HEK293 (cell line): ENCODE data around the gene ANKRD61.

Experiments
- CTCF ChIA-PET: fragments of 350-600 bp; formaldehyde crosslinking; extraction: SDS; loops from one replicate; lab custom pipeline; 2021; ENCODE audit warnings: antibody characterized with exemption; lab: Yijun Ruan, JAX
- POLR2A ChIA-PET: fragments of 300-600 bp; formaldehyde crosslinking; extraction: SDS; loops from one replicate; lab custom pipeline; 2020; ENCODE audit warnings: antibody characterized with exemption, inconsistent platforms; lab: Yijun Ruan, JAX
- H3K27ac ChIP-seq: fragments of 200-500 bp; sonication (Bioruptor generic); 2 replicates; pipeline ENCODE4 v1.5.1; 2014; ENCODE audit warnings: low read depth, low read length, control low read depth, inconsistent platforms; ENCODE audit errors: extremely low read depth
- H3K36me3 ChIP-seq, 2 experiments: fragments of 200-500 bp in 1 of 2; sonication (Bioruptor generic) in 1 of 2; 1 replicate in 1 of 2; 2 replicates in 1 of 2; pipeline ENCODE4 v1.5.1; 2014 to 2017; ENCODE audit warnings: inconsistent platforms in 2 of 2, low read length in 2 of 2; ENCODE audit not compliant: control insufficient read depth in 2 of 2, insufficient read depth in 1 of 2
- H3K4me1 ChIP-seq: fragments of 200-500 bp; sonication (Bioruptor generic); 2 replicates; pipeline ENCODE4 v1.5.1; 2014; ENCODE audit warnings: mild to moderate bottlenecking, low read length, inconsistent platforms; ENCODE audit not compliant: control insufficient read depth, insufficient read depth
- H3K4me3 ChIP-seq: 2 replicates; pipeline ENCODE4 v1.5.1; 2011; ENCODE audit warnings: low read depth, mild to moderate bottlenecking, control low read depth, low read length, moderate library complexity
- H3K9me3 ChIP-seq: fragments of 200-500 bp; sonication (Bioruptor generic); 2 replicates; pipeline ENCODE4 v1.5.1; 2014; ENCODE audit warnings: low read depth, low read length, inconsistent platforms; ENCODE audit not compliant: control insufficient read depth, insufficient read depth
- FEZF1 ChIP-seq: fragments of 450-650 bp; formaldehyde crosslinking; IDR thresholded peaks from 2 replicates; pipeline ENCODE4 v1.5.1; 2016; ENCODE audit warnings: missing biosample characterization, missing genetic modification characterization
- GFI1B ChIP-seq: fragments of 450-650 bp; formaldehyde crosslinking; IDR thresholded peaks from 2 replicates; pipeline ENCODE4 v1.5.1; 2016; ENCODE audit warnings: missing biosample characterization, missing genetic modification characterization
- GLIS1 ChIP-seq: fragments of 450-650 bp; formaldehyde crosslinking; IDR thresholded peaks from 2 replicates; pipeline ENCODE4 v1.5.1; 2016; ENCODE audit warnings: missing biosample characterization, missing genetic modification characterization
- GLIS2 ChIP-seq: fragments of 450-650 bp; formaldehyde crosslinking; IDR thresholded peaks from 2 replicates; pipeline ENCODE4 v1.5.1; 2016; ENCODE audit warnings: missing biosample characterization, missing genetic modification characterization
- IKZF3 ChIP-seq: fragments of 450-650 bp; IDR thresholded peaks from 2 replicates; pipeline ENCODE4 v1.5.0; 2018; ENCODE audit warnings: missing biosample characterization, mild to moderate bottlenecking, missing genetic modification characterization, moderate library complexity
- MEIS1 ChIP-seq: sonication (generic); formaldehyde crosslinking; IDR thresholded peaks from 2 replicates; pipeline ENCODE4 v1.8.1; 2022; ENCODE audit warnings: missing genetic modification reagents, mild to moderate bottlenecking, borderline replicate concordance
- MZF1 ChIP-seq: fragments of 450-650 bp; formaldehyde crosslinking; IDR thresholded peaks from 2 replicates; pipeline ENCODE4 v1.5.1; 2017; ENCODE audit warnings: missing biosample characterization, missing genetic modification characterization, borderline replicate concordance
- ZFP41 ChIP-seq: fragments of 450-650 bp; formaldehyde crosslinking; IDR thresholded peaks from 2 replicates; pipeline ENCODE4 v1.5.1; 2016; ENCODE audit warnings: missing biosample characterization, missing genetic modification characterization, borderline replicate concordance
- ZIC2 ChIP-seq: fragments of 450-650 bp; formaldehyde crosslinking; IDR thresholded peaks from 2 replicates; pipeline ENCODE4 v1.5.1; 2016; ENCODE audit warnings: missing biosample characterization, missing genetic modification characterization
- ZNF157 ChIP-seq: fragments of 450-650 bp; formaldehyde crosslinking; IDR thresholded peaks from 2 replicates; pipeline ENCODE4 v1.5.1; 2016; ENCODE audit warnings: missing biosample characterization, missing genetic modification characterization
- ZNF175 ChIP-seq: fragments of 450-650 bp; formaldehyde crosslinking; IDR thresholded peaks from 2 replicates; pipeline ENCODE4 v1.5.1; 2016; ENCODE audit warnings: missing biosample characterization, missing genetic modification characterization
- ZNF23 ChIP-seq: fragments of 450-650 bp; formaldehyde crosslinking; IDR thresholded peaks from 2 replicates; pipeline ENCODE4 v1.5.1; 2016; ENCODE audit warnings: missing biosample characterization, missing genetic modification characterization, borderline replicate concordance
- ZNF341 ChIP-seq: fragments of 450-650 bp; formaldehyde crosslinking; IDR thresholded peaks from 2 replicates; pipeline ENCODE4; 2016; ENCODE audit warnings: low read depth, missing biosample characterization, missing genetic modification characterization
- ZNF37A ChIP-seq: fragments of 450-650 bp; IDR thresholded peaks from 2 replicates; pipeline ENCODE4 v1.5.1; 2018; ENCODE audit warnings: missing biosample characterization, missing genetic modification characterization
- ZNF529 ChIP-seq: fragments of 450-650 bp; formaldehyde crosslinking; IDR thresholded peaks from 2 replicates; pipeline ENCODE4 v1.5.1; 2017; ENCODE audit warnings: missing genetic modification characterization, missing biosample characterization; ENCODE audit not compliant: insufficient replicate concordance
- ZNF610 ChIP-seq: fragments of 450-650 bp; formaldehyde crosslinking; IDR thresholded peaks from 2 replicates; pipeline ENCODE4 v1.5.1; 2016; ENCODE audit warnings: missing biosample characterization, missing genetic modification characterization, borderline replicate concordance
- ZNF791 ChIP-seq: fragments of 450-650 bp; formaldehyde crosslinking; IDR thresholded peaks from 2 replicates; pipeline ENCODE4 v1.5.1; 2016; ENCODE audit warnings: missing biosample characterization, missing genetic modification characterization
- ZSCAN23 ChIP-seq: fragments of 450-650 bp; formaldehyde crosslinking; IDR thresholded peaks from 2 replicates; pipeline ENCODE4 v1.5.1; 2016; ENCODE audit warnings: missing biosample characterization, missing genetic modification characterization
- TF ChIP-seq, protein P1 (sequence below): fragments of 450-650 bp; formaldehyde crosslinking; IDR thresholded peaks from 2 replicates; pipeline ENCODE4 v1.5.1; 2016; ENCODE audit warnings: missing biosample characterization, missing genetic modification characterization, borderline replicate concordance
- TF ChIP-seq, protein P2 (sequence below): fragments of 450-650 bp; formaldehyde crosslinking; IDR thresholded peaks from 2 replicates; pipeline ENCODE4 v1.5.1; 2016; ENCODE audit warnings: missing biosample characterization, missing genetic modification characterization

ANKRD61 gene

DNA sequence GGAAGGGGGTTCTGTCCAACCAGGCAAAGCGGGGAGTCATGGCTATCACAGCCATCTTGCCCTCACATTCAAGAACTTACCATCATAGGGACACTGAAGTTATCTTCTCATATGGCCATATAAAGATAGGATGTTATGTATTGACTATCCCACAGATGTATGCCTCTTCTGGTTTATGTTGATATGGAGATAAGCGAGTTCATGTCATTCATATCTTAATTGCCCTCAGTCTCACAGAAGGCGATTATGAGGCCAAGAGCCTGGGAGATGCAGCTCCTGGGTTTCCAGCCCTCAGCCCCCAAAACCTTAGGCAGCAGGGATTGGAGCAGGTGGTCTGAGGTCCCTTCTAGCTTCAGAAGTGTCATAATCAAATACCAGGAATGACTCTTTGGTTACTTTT lies 8.5 kb upstream of the ANKRD61 start:
- TF ChIP-seq ZNF157 (tag by site-specific recombination) = no peak
- TF ChIP-seq ZNF791 (tag by site-specific recombination) = no peak
- no peak for TF ChIP-seq ZNF610 (tag by site-specific recombination)
- TF ChIP-seq FEZF1 (tag by site-specific recombination) = no peak
- no peak for TF ChIP-seq ZNF23 (tag by site-specific recombination)
- no peak for TF ChIP-seq ZSCAN23 (tag by site-specific recombination)
- TF ChIP-seq, all 188 proteins: peak for 0
- POLR2A ChIA-PET = no interaction called here
- CTCF ChIA-PET = interaction anchor here (0.9 kb wide), 1 partner anchor 11 kb away, joined by 3 read pairs; no protein-coding TSS in a partner anchor
- Histone ChIP-seq H3K9me3 (no peaks in the 10 kb centered on the region), H3K27ac (no peak overlapping the region), H3K4me3 (no peak overlapping the region), H3K36me3 (peaks cover 50 to 94% of the 10 kb centered on the region in 2 experiments), H3K4me1 (no peaks in the 10 kb centered on the region)

DNA sequence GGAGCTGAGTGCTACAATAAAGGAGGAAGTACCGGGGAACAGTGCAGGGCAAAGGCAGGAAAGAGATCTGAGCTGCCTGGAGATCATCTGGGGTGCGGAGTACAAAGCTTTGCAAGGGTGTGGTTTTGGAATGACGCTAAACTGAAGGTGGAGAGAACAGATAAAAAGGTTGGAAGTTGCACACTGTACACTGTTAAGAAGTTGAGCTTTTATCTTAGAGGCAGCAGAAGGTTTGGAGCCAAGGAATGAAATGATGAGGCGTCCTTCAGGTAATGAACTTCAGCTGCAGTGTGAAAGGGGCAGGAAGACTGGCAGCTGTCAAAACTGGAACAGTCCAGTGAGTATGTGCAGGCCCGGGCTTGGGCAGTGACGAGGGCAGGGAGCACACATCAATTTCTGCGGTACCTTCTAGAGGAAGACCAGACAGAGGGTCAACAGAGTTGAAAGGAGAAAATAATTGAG lies 7.2 kb upstream of the ANKRD61 start:
- TF ChIP-seq ZFP41 (tag by site-specific recombination) = no peak
- TF ChIP-seq ZNF175 = no peak
- no peak for TF ChIP-seq IKZF3 (tag by site-specific recombination)
- TF ChIP-seq MZF1 (tag by site-specific recombination) = no peak
- no peak for TF ChIP-seq ZNF529 (tag by site-specific recombination)
- TF ChIP-seq, protein P1, sequence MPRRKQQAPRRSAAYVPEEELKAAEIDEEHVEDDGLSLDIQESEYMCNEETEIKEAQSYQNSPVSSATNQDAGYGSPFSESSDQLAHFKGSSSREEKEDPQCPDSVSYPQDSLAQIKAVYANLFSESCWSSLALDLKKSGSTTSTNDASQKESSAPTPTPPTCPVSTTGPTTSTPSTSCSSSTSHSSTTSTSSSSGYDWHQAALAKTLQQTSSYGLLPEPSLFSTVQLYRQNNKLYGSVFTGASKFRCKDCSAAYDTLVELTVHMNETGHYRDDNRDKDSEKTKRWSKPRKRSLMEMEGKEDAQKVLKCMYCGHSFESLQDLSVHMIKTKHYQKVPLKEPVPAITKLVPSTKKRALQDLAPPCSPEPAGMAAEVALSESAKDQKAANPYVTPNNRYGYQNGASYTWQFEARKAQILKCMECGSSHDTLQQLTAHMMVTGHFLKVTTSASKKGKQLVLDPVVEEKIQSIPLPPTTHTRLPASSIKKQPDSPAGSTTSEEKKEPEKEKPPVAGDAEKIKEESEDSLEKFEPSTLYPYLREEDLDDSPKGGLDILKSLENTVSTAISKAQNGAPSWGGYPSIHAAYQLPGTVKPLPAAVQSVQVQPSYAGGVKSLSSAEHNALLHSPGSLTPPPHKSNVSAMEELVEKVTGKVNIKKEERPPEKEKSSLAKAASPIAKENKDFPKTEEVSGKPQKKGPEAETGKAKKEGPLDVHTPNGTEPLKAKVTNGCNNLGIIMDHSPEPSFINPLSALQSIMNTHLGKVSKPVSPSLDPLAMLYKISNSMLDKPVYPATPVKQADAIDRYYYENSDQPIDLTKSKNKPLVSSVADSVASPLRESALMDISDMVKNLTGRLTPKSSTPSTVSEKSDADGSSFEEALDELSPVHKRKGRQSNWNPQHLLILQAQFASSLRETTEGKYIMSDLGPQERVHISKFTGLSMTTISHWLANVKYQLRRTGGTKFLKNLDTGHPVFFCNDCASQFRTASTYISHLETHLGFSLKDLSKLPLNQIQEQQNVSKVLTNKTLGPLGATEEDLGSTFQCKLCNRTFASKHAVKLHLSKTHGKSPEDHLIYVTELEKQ = no peak
- TF ChIP-seq, protein P2, sequence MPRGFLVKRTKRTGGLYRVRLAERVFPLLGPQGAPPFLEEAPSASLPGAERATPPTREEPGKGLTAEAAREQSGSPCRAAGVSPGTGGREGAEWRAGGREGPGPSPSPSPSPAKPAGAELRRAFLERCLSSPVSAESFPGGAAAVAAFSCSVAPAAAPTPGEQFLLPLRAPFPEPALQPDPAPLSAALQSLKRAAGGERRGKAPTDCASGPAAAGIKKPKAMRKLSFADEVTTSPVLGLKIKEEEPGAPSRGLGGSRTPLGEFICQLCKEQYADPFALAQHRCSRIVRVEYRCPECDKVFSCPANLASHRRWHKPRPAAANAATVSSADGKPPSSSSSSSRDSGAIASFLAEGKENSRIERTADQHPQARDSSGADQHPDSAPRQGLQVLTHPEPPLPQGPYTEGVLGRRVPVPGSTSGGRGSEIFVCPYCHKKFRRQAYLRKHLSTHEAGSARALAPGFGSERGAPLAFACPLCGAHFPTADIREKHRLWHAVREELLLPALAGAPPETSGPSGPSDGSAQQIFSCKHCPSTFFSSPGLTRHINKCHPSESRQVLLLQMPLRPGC (tag by site-specific recombination) = no peak
- no peak for TF ChIP-seq ZNF37A (tag by site-specific recombination)
- no peak for TF ChIP-seq MEIS1 (CRISPR knock-in tag)
- H3K4me3 ChIP-seq = no peak overlapping the region
- ChIA-PET CTCF (interaction anchor here (0.6 to 1.1 kb wide), 3 partner anchors 26 to 83 kb away, joined by 3 to 4 read pairs (median 3); no protein-coding TSS in a partner anchor), POLR2A (interaction anchor here (1.1 to 1.5 kb wide), 2 partner anchors 8 to 15 kb away, joined by 5 read pairs; partner anchors contain the start of genes AIMP2 and PMS2)
- no peaks in the 10 kb centered on the region for H3K4me1 ChIP-seq
- peaks cover 50 to 99% of the 10 kb centered on the region in 2 experiments for H3K36me3 ChIP-seq
- H3K9me3 ChIP-seq = no peaks in the 10 kb centered on the region
- no peak overlapping the region for H3K27ac ChIP-seq

DNA sequence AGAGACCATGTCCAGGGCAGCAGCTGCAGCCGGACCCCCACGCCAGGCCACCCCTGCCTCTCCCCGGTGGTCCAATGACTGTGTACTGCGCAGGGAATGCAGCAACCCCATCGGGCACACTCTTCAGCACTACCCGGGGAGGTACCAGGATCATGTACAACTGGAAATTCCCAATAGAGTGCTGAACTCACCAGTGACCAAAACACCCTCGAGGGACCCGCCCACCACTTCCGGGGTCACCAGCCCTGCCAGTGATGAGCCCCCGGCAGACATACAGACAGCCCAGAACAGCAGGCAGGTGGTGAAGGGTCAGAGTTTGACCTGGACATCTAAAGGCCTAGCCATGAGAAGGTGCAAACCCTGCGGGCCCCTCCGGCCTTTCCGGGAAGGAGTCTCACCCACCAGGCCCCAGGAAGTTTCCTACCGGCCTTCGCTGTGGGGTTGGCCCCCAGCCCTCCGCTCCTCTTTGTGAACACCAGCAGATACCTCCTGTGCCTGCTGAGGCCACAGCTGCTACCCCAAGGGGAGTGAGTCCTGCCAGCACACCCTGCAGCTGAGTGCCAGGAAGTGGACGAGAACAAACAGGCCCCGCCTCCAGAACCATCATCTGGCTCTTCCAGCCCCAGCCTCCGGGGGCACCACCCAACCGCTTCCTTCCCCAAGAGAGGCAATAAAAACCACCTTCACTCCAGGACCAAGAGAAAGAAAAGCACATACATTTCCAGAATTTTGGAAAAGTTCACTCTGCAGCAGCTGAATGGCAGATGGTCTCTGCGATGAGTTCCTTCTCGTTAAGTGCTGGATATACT lies 5.0 kb upstream of the ANKRD61 start:
- no peak overlapping the region for H3K4me3 ChIP-seq
- ChIA-PET CTCF (interaction anchor here (0.6 to 1.2 kb wide), 5 partner anchors 19 to 100 kb away, joined by 3 to 5 read pairs (median 4); no protein-coding TSS in a partner anchor), POLR2A (interaction anchor here (0.6 to 1.8 kb wide), 3 partner anchors 9 to 110 kb away, joined by 3 to 5 read pairs (median 4); partner anchors contain the start of genes AIMP2 and PMS2)
- H3K36me3 ChIP-seq = peaks cover 38 to 91% of the 10 kb centered on the region in 2 experiments
- no peak overlapping the region for H3K27ac ChIP-seq
- no peaks in the 10 kb centered on the region for H3K4me1 ChIP-seq
- TF ChIP-seq GLIS2 (tag by site-specific recombination) = peak; percentile 39; the same call in 1 of the 2 replicates
- TF ChIP-seq GLIS1 (tag by site-specific recombination) = peak; percentile 28; the same call in 1 of the 2 replicates
- TF ChIP-seq ZNF341 = peak; percentile 54
- TF ChIP-seq GFI1B (tag by site-specific recombination) = no peak
- peak; percentile 71 for TF ChIP-seq ZIC2 (tag by site-specific recombination)
- H3K9me3 ChIP-seq = no peaks in the 10 kb centered on the region
